GM18868 (cell line): ENCODE results near the gene MAPK10.

ENCODE experiments used
- ATAC-seq: cut with Tn5 transposase; IDR thresholded peaks from one replicate; pipeline ENCODE4 v1.9.1; 2021; ENCODE audit warnings: mild to moderate bottlenecking, moderate library complexity; ENCODE audit not compliant: unreplicated experiment

Gene MAPK10

GRCh38 chr4:86280246-86280645, 79.6 kb downstream of the MAPK10 start:
- ATAC-seq: no peak

GRCh38 chr4:86279293-86279960, 80.4 kb downstream of the MAPK10 start:
- ATAC-seq: no peak

GRCh38 chr4:86278126-86278525, 81.7 kb downstream of the MAPK10 start:
- ATAC-seq: no peak

GRCh38 chr4:86274642-86275041, 85.2 kb downstream of the MAPK10 start:
- ATAC-seq: no peak

- no peak for ATAC-seq
These were observed 87.2 kb downstream of the MAPK10 start for GRCh38 chr4:86272669-86273068.

GRCh38 chr4:86271057-86271456, 88.8 kb downstream of the MAPK10 start:
- ATAC-seq: no peak

GRCh38 chr4:86269354-86269753, 90.5 kb downstream of the MAPK10 start:
- ATAC-seq: no peak

- ATAC-seq: no peak
These were observed 95.6 kb downstream of the MAPK10 start for GRCh38 chr4:86264241-86264640.

- peak; percentile 49 for ATAC-seq
These were observed 98.2 kb downstream of the MAPK10 start for GRCh38 chr4:86261636-86262035.

GRCh38 chr4:86256086-86256485, 103.8 kb downstream of the MAPK10 start:
- ATAC-seq: no peak

- no peak for ATAC-seq
These were observed 109.2 kb downstream of the MAPK10 start for GRCh38 chr4:86250619-86251018.

GRCh38 chr4:86250006-86250405, 109.8 kb downstream of the MAPK10 start:
- no peak for ATAC-seq

- no peak for ATAC-seq
These were observed 110.8 kb downstream of the MAPK10 start for GRCh38 chr4:86249074-86249473.

- no peak for ATAC-seq
These were observed 111.9 kb downstream of the MAPK10 start for GRCh38 chr4:86247906-86248305.

GRCh38 chr4:86247320-86247719, 112.5 kb downstream of the MAPK10 start:
- ATAC-seq: no peak

- no peak for ATAC-seq
These were observed 116.1 kb downstream of the MAPK10 start for GRCh38 chr4:86243750-86244149.

- no peak for ATAC-seq
These were observed 117.2 kb downstream of the MAPK10 start for GRCh38 chr4:86242677-86243076.

- ATAC-seq: no peak
These were observed 124.3 kb downstream of the MAPK10 start for GRCh38 chr4:86235549-86235948.

- no peak for ATAC-seq
These were observed 126.2 kb downstream of the MAPK10 start for GRCh38 chr4:86233681-86234080.

- no peak for ATAC-seq
These were observed 126.8 kb downstream of the MAPK10 start for GRCh38 chr4:86233090-86233489.

- ATAC-seq: peak; percentile 98
These were observed 136.4 kb downstream of the MAPK10 start for GRCh38 chr4:86223472-86223871.

GRCh38 chr4:86221002-86221401, 138.9 kb downstream of the MAPK10 start:
- no peak for ATAC-seq

GRCh38 chr4:86220121-86220520, 139.7 kb downstream of the MAPK10 start:
- no peak for ATAC-seq
